ENCODE data around the gene ESR2. TPM values are rescaled to one million over a fixed set of nuclear protein-coding genes. Genes with fewer than 3 reads are reported as not detected.
A peak's percentile ranks its signal among the peaks of the same experiment; 100 is the strongest.

The ESR2 gene
- total and polyA plus RNA-seq, 2 experiments from 2014 or later, result 1.00 TPM; not detected in 1

- no peaks in the 10 kb centered on the region for H3K9me3 ChIP-seq (ENCODE audit: low read depth)
- H3K79me2 ChIP-seq, result no peaks in the 10 kb centered on the region
- TF ChIP-seq CTCF (IDR thresholded peaks at IDR 0.05; ENCODE audit: poor library complexity), result no peak
- no peak for TF ChIP-seq EZH2phosphoT487 (IDR thresholded peaks at IDR 0.05; ENCODE audit: low read depth, severe bottlenecking, unreplicated experiment)
- no peak for TF ChIP-seq EZH2 (IDR thresholded peaks at IDR 0.05; ENCODE audit: borderline replicate concordance)
- H3K36me3 ChIP-seq (replicated peaks; ENCODE audit: insufficient read depth, low read depth), result no peaks in the 10 kb centered on the region
- H3K4me2 ChIP-seq, result no peak overlapping the region
- WGBS (ENCODE audit: low lambda C conversion rate, missing lambda C conversion rate), result 61% methylated on average over 2 of the region's 2 CpGs
- H3K27ac ChIP-seq, result no peak overlapping the region
- H2AFZ ChIP-seq, result no peak overlapping the region
- H4K20me1 ChIP-seq (ENCODE audit: insufficient read depth, poor library complexity, severe bottlenecking), result no peaks in the 10 kb centered on the region
- DNase-seq (ENCODE audit: low spot score), result no peak
- no peak overlapping the region for H3K4me3 ChIP-seq
- no peaks in the 10 kb centered on the region for H3K9me2 ChIP-seq (replicated peaks; ENCODE audit: insufficient read depth)
- no peaks in the 10 kb centered on the region for H3K27me3 ChIP-seq
- no peaks in the 10 kb centered on the region for H3K4me1 ChIP-seq (ENCODE audit: insufficient read depth)
These were observed 204.3 kb downstream of the ESR2 start for GRCh38 chr14:64089920-64090319.

GRCh38 chr14:64088647-64088964 is 205.6 kb downstream of the ESR2 start:
- H3K9me3 ChIP-seq (ENCODE audit: low read depth), result no peaks in the 10 kb centered on the region
- H3K79me2 ChIP-seq, result no peaks in the 10 kb centered on the region
- no peak overlapping the region for H3K27ac ChIP-seq
- no peaks in the 10 kb centered on the region for H3K27me3 ChIP-seq
- DNase-seq (ENCODE audit: low spot score), result no peak
- no peak overlapping the region for H3K4me3 ChIP-seq
- H3K9me2 ChIP-seq (replicated peaks; ENCODE audit: insufficient read depth), result no peaks in the 10 kb centered on the region
- no peaks in the 10 kb centered on the region for H3K4me1 ChIP-seq (ENCODE audit: insufficient read depth)
- TF ChIP-seq EZH2phosphoT487 (IDR thresholded peaks at IDR 0.05; ENCODE audit: low read depth, severe bottlenecking, unreplicated experiment), result no peak
- TF ChIP-seq EZH2 (IDR thresholded peaks at IDR 0.05; ENCODE audit: borderline replicate concordance), result no peak
- no peak for TF ChIP-seq CTCF (IDR thresholded peaks at IDR 0.05; ENCODE audit: poor library complexity)
- H2AFZ ChIP-seq, result no peak overlapping the region
- no peaks in the 10 kb centered on the region for H4K20me1 ChIP-seq (ENCODE audit: insufficient read depth, poor library complexity, severe bottlenecking)
- H3K4me2 ChIP-seq, result no peak overlapping the region
- no peaks in the 10 kb centered on the region for H3K36me3 ChIP-seq (replicated peaks; ENCODE audit: insufficient read depth, low read depth)

- TF ChIP-seq EZH2 (IDR thresholded peaks at IDR 0.05; ENCODE audit: borderline replicate concordance) (no peak), EZH2phosphoT487 (IDR thresholded peaks at IDR 0.05; ENCODE audit: low read depth, severe bottlenecking, unreplicated experiment) (no peak), CTCF (IDR thresholded peaks at IDR 0.05; ENCODE audit: poor library complexity) (no peak)
- no peak overlapping the region for H3K4me3 ChIP-seq
- peak; percentile 36 for DNase-seq (ENCODE audit: low spot score)
- H2AFZ ChIP-seq, result no peak overlapping the region
- no peaks in the 10 kb centered on the region for H3K4me1 ChIP-seq (ENCODE audit: insufficient read depth)
- H3K4me2 ChIP-seq, result no peak overlapping the region
- peak overlapping the region; percentile 71 for H3K27ac ChIP-seq
- H3K36me3 ChIP-seq (replicated peaks; ENCODE audit: insufficient read depth, low read depth), result no peaks in the 10 kb centered on the region
- no peaks in the 10 kb centered on the region for H4K20me1 ChIP-seq (ENCODE audit: insufficient read depth, poor library complexity, severe bottlenecking)
- no peaks in the 10 kb centered on the region for H3K9me3 ChIP-seq (ENCODE audit: low read depth)
- no peaks in the 10 kb centered on the region for H3K79me2 ChIP-seq
- WGBS (ENCODE audit: low lambda C conversion rate, missing lambda C conversion rate), result 85% methylated on average over 7 of the region's 7 CpGs
- no peaks in the 10 kb centered on the region for H3K9me2 ChIP-seq (replicated peaks; ENCODE audit: insufficient read depth)
- no peaks in the 10 kb centered on the region for H3K27me3 ChIP-seq
These were observed 211.3 kb downstream of the ESR2 start for GRCh38 chr14:64082837-64083236.

GRCh38 chr14:64081174-64081746 is 212.9 kb downstream of the ESR2 start:
- no peaks in the 10 kb centered on the region for H3K4me1 ChIP-seq (ENCODE audit: insufficient read depth)
- 100% methylated on average over 3 of the region's 3 CpGs for WGBS (ENCODE audit: low lambda C conversion rate, missing lambda C conversion rate)
- H3K79me2 ChIP-seq, result no peaks in the 10 kb centered on the region
- TF ChIP-seq EZH2phosphoT487 (IDR thresholded peaks at IDR 0.05; ENCODE audit: low read depth, severe bottlenecking, unreplicated experiment), result no peak
- no peak for TF ChIP-seq CTCF (IDR thresholded peaks at IDR 0.05; ENCODE audit: poor library complexity)
- no peak for TF ChIP-seq EZH2 (IDR thresholded peaks at IDR 0.05; ENCODE audit: borderline replicate concordance)
- no peaks in the 10 kb centered on the region for H4K20me1 ChIP-seq (ENCODE audit: insufficient read depth, poor library complexity, severe bottlenecking)
- H3K27me3 ChIP-seq, result no peaks in the 10 kb centered on the region
- no peaks in the 10 kb centered on the region for H3K9me2 ChIP-seq (replicated peaks; ENCODE audit: insufficient read depth)
- H2AFZ ChIP-seq, result no peak overlapping the region
- H3K36me3 ChIP-seq (replicated peaks; ENCODE audit: insufficient read depth, low read depth), result no peaks in the 10 kb centered on the region
- H3K4me2 ChIP-seq, result no peak overlapping the region
- no peak overlapping the region for H3K4me3 ChIP-seq
- no peak overlapping the region for H3K27ac ChIP-seq
- no peak for DNase-seq (ENCODE audit: low spot score)
- H3K9me3 ChIP-seq (ENCODE audit: low read depth), result no peaks in the 10 kb centered on the region

Data from hepatocyte (in vitro differentiated cells).